HEK293 (cell line): ENCODE measurements around the gene SMIM41.

Experiments
- CTCF ChIA-PET: fragments of 350-600 bp; formaldehyde crosslinking; extraction: SDS; loops from one replicate; lab custom pipeline; 2021; ENCODE audit warnings: antibody characterized with exemption; lab: Yijun Ruan, JAX
- POLR2A ChIA-PET: fragments of 300-600 bp; formaldehyde crosslinking; extraction: SDS; loops from one replicate; lab custom pipeline; 2020; ENCODE audit warnings: antibody characterized with exemption, inconsistent platforms; lab: Yijun Ruan, JAX
- H3K27ac ChIP-seq: fragments of 200-500 bp; sonication (Bioruptor generic); 2 replicates; pipeline ENCODE4 v1.5.1; 2014; ENCODE audit warnings: low read depth, low read length, control low read depth, inconsistent platforms; ENCODE audit errors: extremely low read depth
- H3K36me3 ChIP-seq, 2 experiments: fragments of 200-500 bp in 1 of 2; sonication (Bioruptor generic) in 1 of 2; 1 replicate in 1 of 2; 2 replicates in 1 of 2; pipeline ENCODE4 v1.5.1; 2014 to 2017; ENCODE audit warnings: inconsistent platforms in 2 of 2, low read length in 2 of 2; ENCODE audit not compliant: control insufficient read depth in 2 of 2, insufficient read depth in 1 of 2
- H3K4me1 ChIP-seq: fragments of 200-500 bp; sonication (Bioruptor generic); 2 replicates; pipeline ENCODE4 v1.5.1; 2014; ENCODE audit warnings: mild to moderate bottlenecking, low read length, inconsistent platforms; ENCODE audit not compliant: control insufficient read depth, insufficient read depth
- H3K4me3 ChIP-seq: 2 replicates; pipeline ENCODE4 v1.5.1; 2011; ENCODE audit warnings: low read depth, mild to moderate bottlenecking, control low read depth, low read length, moderate library complexity
- H3K9me3 ChIP-seq: fragments of 200-500 bp; sonication (Bioruptor generic); 2 replicates; pipeline ENCODE4 v1.5.1; 2014; ENCODE audit warnings: low read depth, low read length, inconsistent platforms; ENCODE audit not compliant: control insufficient read depth, insufficient read depth
- HOXC10 ChIP-seq: sonication (generic); formaldehyde crosslinking; IDR thresholded peaks from 2 replicates; pipeline ENCODE4 v1.8.1; 2023; ENCODE audit warnings: mild to moderate bottlenecking, missing genetic modification reagents
- INSM2 ChIP-seq: fragments of 450-650 bp; formaldehyde crosslinking; IDR thresholded peaks from 2 replicates; pipeline ENCODE4 v1.5.1; 2016; ENCODE audit warnings: missing biosample characterization, missing genetic modification characterization
- PBX3 ChIP-seq: sonication (generic); formaldehyde crosslinking; IDR thresholded peaks from 2 replicates; pipeline ENCODE4 v1.8.1; 2022; ENCODE audit warnings: mild to moderate bottlenecking, moderate library complexity, missing genetic modification reagents
- REST ChIP-seq: fragments of 450-650 bp; formaldehyde crosslinking; IDR thresholded peaks from 2 replicates; pipeline ENCODE4 v1.5.1; 2016; ENCODE audit warnings: missing biosample characterization, missing genetic modification characterization
- SP3 ChIP-seq: fragments of 450-650 bp; formaldehyde crosslinking; IDR thresholded peaks from 2 replicates; pipeline ENCODE4 v1.5.1; 2016; ENCODE audit warnings: missing biosample characterization, missing genetic modification characterization
- ZBTB20 ChIP-seq: fragments of 450-650 bp; formaldehyde crosslinking; IDR thresholded peaks from 2 replicates; pipeline ENCODE4 v1.5.1; 2016; ENCODE audit warnings: missing biosample characterization, missing genetic modification characterization
- ZBTB26 ChIP-seq: fragments of 450-650 bp; formaldehyde crosslinking; optimal IDR thresholded peaks from 2 replicates; pipeline ENCODE3; 2016; ENCODE audit warnings: missing biosample characterization, mild to moderate bottlenecking, missing genetic modification characterization
- ZNF157 ChIP-seq: fragments of 450-650 bp; formaldehyde crosslinking; IDR thresholded peaks from 2 replicates; pipeline ENCODE4 v1.5.1; 2016; ENCODE audit warnings: missing biosample characterization, missing genetic modification characterization
- ZNF280D ChIP-seq: fragments of 450-650 bp; formaldehyde crosslinking; IDR thresholded peaks from 2 replicates; pipeline ENCODE4 v1.5.1; 2016; ENCODE audit warnings: missing biosample characterization, missing genetic modification characterization
- ZNF311 ChIP-seq: fragments of 450-650 bp; formaldehyde crosslinking; IDR thresholded peaks from 2 replicates; pipeline ENCODE4 v1.5.1; 2017; ENCODE audit warnings: missing biosample characterization, missing genetic modification characterization, borderline replicate concordance
- ZNF37A ChIP-seq: fragments of 450-650 bp; IDR thresholded peaks from 2 replicates; pipeline ENCODE4 v1.5.1; 2018; ENCODE audit warnings: missing biosample characterization, missing genetic modification characterization
- ZNF624 ChIP-seq: fragments of 450-650 bp; formaldehyde crosslinking; IDR thresholded peaks from 2 replicates; pipeline ENCODE4 v1.5.1; 2017; ENCODE audit warnings: missing biosample characterization, missing genetic modification characterization
- ZNF626 ChIP-seq: fragments of 450-650 bp; sonication (Bioruptor Pico); formaldehyde crosslinking; IDR thresholded peaks from 2 replicates; pipeline ENCODE4 v1.5.1; 2018; ENCODE audit warnings: missing biosample characterization, missing genetic modification characterization, inconsistent platforms
- ZNF654 ChIP-seq: fragments of 450-650 bp; formaldehyde crosslinking; IDR thresholded peaks from 2 replicates; pipeline ENCODE4 v1.5.1; 2016; ENCODE audit warnings: low read depth, missing biosample characterization, missing genetic modification characterization

The SMIM41 gene

GRCh38 chr12:52060498-52061177, 18.9 kb upstream of the SMIM41 start:
- TF ChIP-seq SP3 (tag by site-specific recombination) = no peak
- no peak for TF ChIP-seq PBX3 (CRISPR knock-in tag)
- TF ChIP-seq ZNF624 (tag by site-specific recombination) = no peak
- TF ChIP-seq ZBTB26 = no peak
- TF ChIP-seq ZNF626 (tag by site-specific recombination) = no peak
- no peak for TF ChIP-seq ZNF157 (tag by site-specific recombination)
- no peak for TF ChIP-seq ZNF654 (tag by site-specific recombination)
- no peak for TF ChIP-seq ZNF280D
- TF ChIP-seq ZBTB20 = no peak
- TF ChIP-seq ZNF37A (tag by site-specific recombination) = no peak
- TF ChIP-seq REST (tag by site-specific recombination) = no peak
- TF ChIP-seq ZNF311 (tag by site-specific recombination) = no peak
- TF ChIP-seq HOXC10 (CRISPR knock-in tag) = no peak
- no peak for TF ChIP-seq INSM2 (tag by site-specific recombination)
- Histone ChIP-seq H3K27ac (no peak overlapping the region), H3K4me3 (no peak overlapping the region), H3K9me3 (no peaks in the 10 kb centered on the region), H3K36me3 (peaks cover 0 to 28% of the 10 kb centered on the region in 2 experiments; a peak in 1 of 3 replicates), H3K4me1 (no peaks in the 10 kb centered on the region)
- POLR2A ChIA-PET = no interaction called here
- CTCF ChIA-PET = interaction anchor here (0.7 to 34.8 kb wide), 4 partner anchors 10 to 267 kb away, joined by 3 to 794 read pairs (median 6); no protein-coding TSS in a partner anchor
